ENCODE data around the gene CAPNS1.

DNA sequence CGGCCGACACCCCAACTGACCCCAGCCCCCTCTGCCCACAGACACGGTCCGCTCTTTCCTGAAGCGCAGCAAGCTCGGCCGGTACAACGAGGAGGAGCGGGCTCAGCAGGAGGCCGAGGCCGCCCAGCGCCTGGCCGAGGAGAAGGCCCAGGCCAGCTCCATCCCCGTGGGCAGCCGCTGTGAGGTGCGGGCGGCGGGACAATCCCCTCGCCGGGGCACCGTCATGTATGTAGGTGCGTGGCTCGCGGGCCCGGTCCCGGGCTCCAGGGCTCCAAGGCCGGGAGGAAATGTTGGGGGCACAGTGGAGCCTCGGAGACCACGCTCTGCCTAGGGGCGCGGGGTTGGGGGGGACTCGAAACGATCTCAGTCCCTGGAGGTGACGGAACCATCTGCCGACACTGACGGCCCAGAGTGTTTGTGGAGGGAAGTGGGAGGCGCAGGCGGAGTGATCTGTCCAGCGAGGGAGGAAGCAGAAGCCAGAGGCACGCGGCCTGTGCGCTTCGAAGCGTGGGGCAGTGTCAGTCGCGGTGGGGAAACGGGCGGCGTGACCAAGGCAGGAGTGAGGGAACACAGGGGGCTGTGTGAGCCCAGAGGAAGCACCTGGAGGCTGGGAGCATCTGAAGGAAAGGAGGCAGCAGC, 18.3 kb upstream of the CAPNS1 start:
- TF ChIP-seq, protein P1, sequence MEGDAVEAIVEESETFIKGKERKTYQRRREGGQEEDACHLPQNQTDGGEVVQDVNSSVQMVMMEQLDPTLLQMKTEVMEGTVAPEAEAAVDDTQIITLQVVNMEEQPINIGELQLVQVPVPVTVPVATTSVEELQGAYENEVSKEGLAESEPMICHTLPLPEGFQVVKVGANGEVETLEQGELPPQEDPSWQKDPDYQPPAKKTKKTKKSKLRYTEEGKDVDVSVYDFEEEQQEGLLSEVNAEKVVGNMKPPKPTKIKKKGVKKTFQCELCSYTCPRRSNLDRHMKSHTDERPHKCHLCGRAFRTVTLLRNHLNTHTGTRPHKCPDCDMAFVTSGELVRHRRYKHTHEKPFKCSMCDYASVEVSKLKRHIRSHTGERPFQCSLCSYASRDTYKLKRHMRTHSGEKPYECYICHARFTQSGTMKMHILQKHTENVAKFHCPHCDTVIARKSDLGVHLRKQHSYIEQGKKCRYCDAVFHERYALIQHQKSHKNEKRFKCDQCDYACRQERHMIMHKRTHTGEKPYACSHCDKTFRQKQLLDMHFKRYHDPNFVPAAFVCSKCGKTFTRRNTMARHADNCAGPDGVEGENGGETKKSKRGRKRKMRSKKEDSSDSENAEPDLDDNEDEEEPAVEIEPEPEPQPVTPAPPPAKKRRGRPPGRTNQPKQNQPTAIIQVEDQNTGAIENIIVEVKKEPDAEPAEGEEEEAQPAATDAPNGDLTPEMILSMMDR (IDR thresholded peaks at IDR 0.05; ENCODE audit: low read depth, low read length): no peak
- no peak for TF ChIP-seq POLR2A (IDR thresholded peaks at IDR 0.05; ENCODE audit: extremely low read depth, insufficient read length)
- TF ChIP-seq, protein P2, sequence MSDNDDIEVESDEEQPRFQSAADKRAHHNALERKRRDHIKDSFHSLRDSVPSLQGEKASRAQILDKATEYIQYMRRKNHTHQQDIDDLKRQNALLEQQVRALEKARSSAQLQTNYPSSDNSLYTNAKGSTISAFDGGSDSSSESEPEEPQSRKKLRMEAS (IDR thresholded peaks at IDR 0.05; ENCODE audit: low read depth, low read length): no peak
